ENCODE data around the gene DNAAF8.

GRCh38 chr16:4737545-4737944 lies 3.2 kb downstream of the DNAAF8 start:
- TF ChIP-seq CTCF (IDR thresholded peaks at IDR 0.05; ENCODE audit: low read depth, low read length, poor library complexity, severe bottlenecking) (no peak), EZH2phosphoT487 (IDR thresholded peaks at IDR 0.05; ENCODE audit: borderline replicate concordance, low read length) (no peak)

Measured in DOHH2 (cell line).